ENCODE results near the gene DSCAM.

The DSCAM gene

DNA sequence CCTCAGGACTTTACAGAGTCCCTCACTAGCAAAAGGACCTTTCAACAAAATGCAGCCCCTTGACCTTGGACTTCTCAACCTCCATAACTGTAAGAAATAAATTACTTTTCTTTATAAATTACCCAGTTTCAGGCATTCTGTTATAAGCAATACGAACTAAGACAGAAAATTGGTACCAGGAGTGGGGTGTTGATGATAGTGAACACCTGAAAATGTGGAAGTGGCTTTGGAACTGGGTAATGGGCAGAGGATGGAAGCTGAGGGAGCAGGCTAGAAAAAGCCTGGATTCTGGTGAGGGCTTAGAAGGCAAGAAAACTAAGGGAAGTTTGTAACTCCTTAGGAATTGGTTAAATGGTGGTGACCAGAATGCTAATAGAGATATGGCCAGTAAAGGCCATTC is 46.8 kb downstream of the DSCAM start:
- no peak for TF ChIP-seq SIN3A (IDR thresholded peaks at IDR 0.05; ENCODE audit: borderline replicate concordance, insufficient read depth, low read length)
- TF ChIP-seq, protein P1, sequence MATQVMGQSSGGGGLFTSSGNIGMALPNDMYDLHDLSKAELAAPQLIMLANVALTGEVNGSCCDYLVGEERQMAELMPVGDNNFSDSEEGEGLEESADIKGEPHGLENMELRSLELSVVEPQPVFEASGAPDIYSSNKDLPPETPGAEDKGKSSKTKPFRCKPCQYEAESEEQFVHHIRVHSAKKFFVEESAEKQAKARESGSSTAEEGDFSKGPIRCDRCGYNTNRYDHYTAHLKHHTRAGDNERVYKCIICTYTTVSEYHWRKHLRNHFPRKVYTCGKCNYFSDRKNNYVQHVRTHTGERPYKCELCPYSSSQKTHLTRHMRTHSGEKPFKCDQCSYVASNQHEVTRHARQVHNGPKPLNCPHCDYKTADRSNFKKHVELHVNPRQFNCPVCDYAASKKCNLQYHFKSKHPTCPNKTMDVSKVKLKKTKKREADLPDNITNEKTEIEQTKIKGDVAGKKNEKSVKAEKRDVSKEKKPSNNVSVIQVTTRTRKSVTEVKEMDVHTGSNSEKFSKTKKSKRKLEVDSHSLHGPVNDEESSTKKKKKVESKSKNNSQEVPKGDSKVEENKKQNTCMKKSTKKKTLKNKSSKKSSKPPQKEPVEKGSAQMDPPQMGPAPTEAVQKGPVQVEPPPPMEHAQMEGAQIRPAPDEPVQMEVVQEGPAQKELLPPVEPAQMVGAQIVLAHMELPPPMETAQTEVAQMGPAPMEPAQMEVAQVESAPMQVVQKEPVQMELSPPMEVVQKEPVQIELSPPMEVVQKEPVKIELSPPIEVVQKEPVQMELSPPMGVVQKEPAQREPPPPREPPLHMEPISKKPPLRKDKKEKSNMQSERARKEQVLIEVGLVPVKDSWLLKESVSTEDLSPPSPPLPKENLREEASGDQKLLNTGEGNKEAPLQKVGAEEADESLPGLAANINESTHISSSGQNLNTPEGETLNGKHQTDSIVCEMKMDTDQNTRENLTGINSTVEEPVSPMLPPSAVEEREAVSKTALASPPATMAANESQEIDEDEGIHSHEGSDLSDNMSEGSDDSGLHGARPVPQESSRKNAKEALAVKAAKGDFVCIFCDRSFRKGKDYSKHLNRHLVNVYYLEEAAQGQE (IDR thresholded peaks at IDR 0.05; ENCODE audit: insufficient read depth in 1 of 2, low read depth in 2 of 2, low read length in 2 of 2) = no peak
- no peak for TF ChIP-seq POLR2AphosphoS5 (IDR thresholded peaks at IDR 0.05; ENCODE audit: low read depth, low read length)
- TF ChIP-seq FOXP2 (optimal IDR thresholded peaks at IDR 0.05; ENCODE audit: borderline replicate concordance, extremely low read depth, extremely low read length, insufficient read depth) = no peak
- TF ChIP-seq TAF1 (IDR thresholded peaks at IDR 0.05; ENCODE audit: borderline replicate concordance, insufficient read depth, low read length) = no peak

GRCh38 chr21:40797891-40798290 is 49.1 kb downstream of the DSCAM start:
- TF ChIP-seq, protein P1 (IDR thresholded peaks at IDR 0.05; ENCODE audit: insufficient read depth in 1 of 2, low read depth in 2 of 2, low read length in 2 of 2) = no peak
- no peak for TF ChIP-seq TAF1 (IDR thresholded peaks at IDR 0.05; ENCODE audit: borderline replicate concordance, insufficient read depth, low read length)
- no peak for TF ChIP-seq POLR2AphosphoS5 (IDR thresholded peaks at IDR 0.05; ENCODE audit: low read depth, low read length)
- TF ChIP-seq SIN3A (IDR thresholded peaks at IDR 0.05; ENCODE audit: borderline replicate concordance, insufficient read depth, low read length) = no peak
- no peak for TF ChIP-seq FOXP2 (optimal IDR thresholded peaks at IDR 0.05; ENCODE audit: borderline replicate concordance, extremely low read depth, extremely low read length, insufficient read depth)

- TF ChIP-seq, protein P1 (IDR thresholded peaks at IDR 0.05; ENCODE audit: insufficient read depth in 1 of 2, low read depth in 2 of 2, low read length in 2 of 2) = no peak
- no peak for TF ChIP-seq POLR2AphosphoS5 (IDR thresholded peaks at IDR 0.05; ENCODE audit: low read depth, low read length)
Measured at GRCh38 chr21:40797410-40797809, 49.5 kb downstream of the DSCAM start.

GRCh38 chr21:40796464-40796863 is 50.5 kb downstream of the DSCAM start:
- TF ChIP-seq TAF1 (IDR thresholded peaks at IDR 0.05; ENCODE audit: borderline replicate concordance, insufficient read depth, low read length) (no peak), SIN3A (IDR thresholded peaks at IDR 0.05; ENCODE audit: borderline replicate concordance, insufficient read depth, low read length) (no peak), FOXP2 (optimal IDR thresholded peaks at IDR 0.05; ENCODE audit: borderline replicate concordance, extremely low read depth, extremely low read length, insufficient read depth) (no peak), POLR2AphosphoS5 (IDR thresholded peaks at IDR 0.05; ENCODE audit: low read depth, low read length) (no peak)
- TF ChIP-seq, protein P1 (IDR thresholded peaks at IDR 0.05; ENCODE audit: insufficient read depth in 1 of 2, low read depth in 2 of 2, low read length in 2 of 2) = no peak

DNA sequence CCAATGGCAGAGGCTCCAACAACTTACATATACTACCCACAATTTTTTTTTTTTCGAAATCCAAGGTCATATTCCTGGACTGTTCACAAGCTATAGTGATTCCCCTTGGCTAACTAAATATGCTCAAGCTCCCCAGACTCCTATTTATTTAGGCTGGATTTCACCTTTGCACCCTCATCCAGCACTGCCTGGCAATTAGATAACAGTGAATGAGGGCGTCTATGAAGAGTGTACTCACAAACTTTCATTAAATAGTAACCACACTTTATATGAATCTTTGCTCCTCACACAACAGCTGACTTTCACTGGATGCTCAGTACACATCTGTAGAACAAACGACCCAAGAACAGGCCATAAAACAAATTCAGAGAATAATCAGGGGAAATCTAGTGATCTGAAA is 51.6 kb downstream of the DSCAM start:
- TF ChIP-seq POLR2AphosphoS5 (IDR thresholded peaks at IDR 0.05; ENCODE audit: low read depth, low read length) = no peak
- TF ChIP-seq, protein P1 (IDR thresholded peaks at IDR 0.05; ENCODE audit: insufficient read depth in 1 of 2, low read depth in 2 of 2, low read length in 2 of 2) = no peak
- no peak for TF ChIP-seq SIN3A (IDR thresholded peaks at IDR 0.05; ENCODE audit: borderline replicate concordance, insufficient read depth, low read length)
- no peak for TF ChIP-seq TAF1 (IDR thresholded peaks at IDR 0.05; ENCODE audit: borderline replicate concordance, insufficient read depth, low read length)
- TF ChIP-seq FOXP2 (optimal IDR thresholded peaks at IDR 0.05; ENCODE audit: borderline replicate concordance, extremely low read depth, extremely low read length, insufficient read depth) = no peak

Data from PFSK-1 (cell line).